GM12878 (cell line): ENCODE measurements around the gene PPP2R3A. TPM values are rescaled to one million over a fixed set of nuclear protein-coding genes. Genes with fewer than 3 reads are reported as not detected.

Experiments
- ATF7 ChIP-seq: fragments of 450-650 bp; IDR thresholded peaks from 2 replicates; pipeline ENCODE4 v1.6.1; 2016; ENCODE audit warnings: low read depth, mild to moderate bottlenecking
- BCLAF1 ChIP-seq: fragments of 450-650 bp; IDR thresholded peaks from 2 replicates; pipeline ENCODE4 v1.6.1; 2017; ENCODE audit warnings: antibody characterized with exemption, mild to moderate bottlenecking, moderate library complexity
- ELK1 ChIP-seq: IDR thresholded peaks from 2 replicates; pipeline ENCODE4 v1.6.1; 2012; ENCODE audit warnings: low read depth, low read length, improper control_type of control experiment
- ESRRA ChIP-seq: IDR thresholded peaks from 2 replicates; pipeline ENCODE4 v1.6.1; 2012; ENCODE audit warnings: mild to moderate bottlenecking, low read length, improper control_type of control experiment
- FOXK2 ChIP-seq: fragments of 450-650 bp; IDR thresholded peaks from 2 replicates; pipeline ENCODE4 v1.6.1; 2017; ENCODE audit warnings: mild to moderate bottlenecking, moderate library complexity
- GABPA ChIP-seq: IDR thresholded peaks from 2 replicates; pipeline ENCODE4 v1.6.1; 2014; ENCODE audit warnings: antibody characterized with exemption, low read depth, mild to moderate bottlenecking, inconsistent platforms
- IRF3 ChIP-seq: fragments of 450-650 bp; IDR thresholded peaks from 2 replicates; pipeline ENCODE4 v1.6.1; 2014; ENCODE audit warnings: mild to moderate bottlenecking
- MTA3 ChIP-seq: IDR thresholded peaks from 2 replicates; pipeline ENCODE4 v1.6.1; 2012; ENCODE audit warnings: low read length, inconsistent platforms, borderline replicate concordance
- MYB ChIP-seq: fragments of 150-350 bp; IDR thresholded peaks from 2 replicates; pipeline ENCODE4 v1.6.1; 2014; ENCODE audit warnings: mild to moderate bottlenecking, low read depth, low read length, borderline replicate concordance
- NFIC ChIP-seq: IDR thresholded peaks from 2 replicates; pipeline ENCODE4 v1.6.1; 2012; ENCODE audit warnings: low read depth, mild to moderate bottlenecking, inconsistent platforms, low read length, moderate library complexity
- NRF1 ChIP-seq: conservative IDR thresholded peaks from 2 replicates; pipeline ENCODE4 v1.6.1; 2011; ENCODE audit warnings: mild to moderate bottlenecking, low read depth, low read length, improper control_type of control experiment
- PAX8 ChIP-seq: fragments of 450-650 bp; IDR thresholded peaks from 2 replicates; pipeline ENCODE4 v1.6.1; 2017; ENCODE audit warnings: mild to moderate bottlenecking, moderate library complexity
- SIN3A ChIP-seq: IDR thresholded peaks from 2 replicates; pipeline ENCODE4 v1.6.1; 2012; ENCODE audit warnings: low read depth, low read length, improper control_type of control experiment
- SREBF2 ChIP-seq: IDR thresholded peaks from 2 replicates; pipeline ENCODE4 v1.6.1; 2012; ENCODE audit warnings: mild to moderate bottlenecking, low read length
- SUPT20H ChIP-seq: IDR thresholded peaks from 2 replicates; pipeline ENCODE4 v1.6.1; 2011; ENCODE audit warnings: low read depth, mild to moderate bottlenecking, low read length, moderate library complexity, borderline replicate concordance; ENCODE audit not compliant: control insufficient read depth
- TAF1 ChIP-seq: IDR thresholded peaks from 2 replicates; pipeline ENCODE4 v1.6.1; 2011; ENCODE audit warnings: mild to moderate bottlenecking, low read depth, low read length, borderline replicate concordance
- TCF3 ChIP-seq: IDR thresholded peaks from 2 replicates; pipeline ENCODE4 v1.6.1; 2012; ENCODE audit warnings: low read depth, mild to moderate bottlenecking, low read length, borderline replicate concordance; ENCODE audit not compliant: insufficient read depth
- ZBTB11 ChIP-seq: fragments of 450-650 bp; formaldehyde crosslinking; IDR thresholded peaks from 2 replicates; pipeline ENCODE4 v1.5.0; 2022; ENCODE audit warnings: mild to moderate bottlenecking, missing genetic modification characterization
- ZNF274 ChIP-seq: IDR thresholded peaks from one replicate; pipeline ENCODE4 v1.8.0; 2011; ENCODE audit not compliant: insufficient read length, insufficient read depth
- ZNF384 ChIP-seq: IDR thresholded peaks from 2 replicates; pipeline ENCODE4 v1.6.1; 2012; ENCODE audit warnings: low read depth, mild to moderate bottlenecking, low read length, improper control_type of control experiment, borderline replicate concordance
- ZSCAN29 ChIP-seq: fragments of 450-650 bp; IDR thresholded peaks from 2 replicates; pipeline ENCODE4 v1.6.1; 2017; ENCODE audit warnings: mild to moderate bottlenecking, moderate library complexity
- polyA plus RNA-seq, 11 experiments: library from polyadenylated mRNA; depleted of rRNA in 4 of 11; unstranded in 6 of 11; stranded (reverse) in 5 of 11; fragments of >200 nt; fragmentation: Nextera tagmentation in 4 of 11; fragmentation: Illumina TruSeq in 1 of 11; extraction: Ambion mirVana in 4 of 11; extraction: Trizol in 1 of 11; gene quantifications; 1 replicate in 1 of 11; 2 replicates in 10 of 11; pipeline versions ENCODE4 v1.2.1 to v1.2.3, GENCODE V29; 2011 to 2016; ENCODE audit warnings: inconsistent platforms in 2 of 11, missing spikeins in 2 of 11, low read depth in 1 of 11
- total RNA-seq, 4 experiments: library from RNA; depleted of rRNA in 3 of 4; stranded (reverse); fragments of >200 nt in 3 of 4; fragmentation: Illumina TruSeq in 1 of 4; extraction: Trizol in 1 of 4; gene quantifications; 2 replicates each; pipeline versions ENCODE4 v1.2.1 to v1.2.3, GENCODE V29; 2013 to 2021

The PPP2R3A gene
- total and polyA plus RNA-seq, 10 of the 15 experiments (the other 5 are each of a cell fraction or from before 2014, with no cell fraction given) = under 0.01 to 0.16 (median 0.06) TPM; not detected in 5

- TF ChIP-seq ELK1 = no peak
- TF ChIP-seq ZNF274 = no peak
- no peak for TF ChIP-seq SUPT20H
- no peak for TF ChIP-seq ZNF384
- TF ChIP-seq NFIC = peak; percentile 90
- TF ChIP-seq TCF3 = no peak
- TF ChIP-seq ZSCAN29 = no peak
- peak; percentile 47; the same call in 1 of the 2 replicates for TF ChIP-seq ATF7
- TF ChIP-seq SIN3A = no peak
- TF ChIP-seq ZBTB11 (CRISPR knock-in tag) = no peak
- no peak for TF ChIP-seq NRF1
- TF ChIP-seq SREBF2 = no peak
- TF ChIP-seq ESRRA = no peak
- no peak for TF ChIP-seq FOXK2
- no peak for TF ChIP-seq IRF3
- no peak for TF ChIP-seq PAX8
- TF ChIP-seq MYB = no peak
- no peak for TF ChIP-seq MTA3
- no peak for TF ChIP-seq BCLAF1
- no peak for TF ChIP-seq TAF1
- TF ChIP-seq GABPA = peak; percentile 20; the same call in 1 of the 2 replicates
Measured at GRCh38 chr3:136109499-136109898, 144.0 kb downstream of the PPP2R3A start (continued).
